Central memory CD4-positive, alpha-beta T cell (primary cell): ENCODE measurements around the gene FGFR2.
"Not testable (repeated sequence)": the region's sequence is repeated elsewhere in the genome, so short reads cannot be mapped to it uniquely, and the experiment has no call there.

Source experiments
- DNase-seq: peaks from one replicate; pipeline ENCODE4 v3.0.0; 2022

FGFR2 gene

GRCh38 chr10:121520526-121520925 lies 77.7 kb downstream of the FGFR2 start:
- not testable (repeated sequence) for DNase-seq

- no peak for DNase-seq
These were observed 78.2 kb downstream of the FGFR2 start for GRCh38 chr10:121519901-121520493.

- DNase-seq = no peak
These were observed 78.8 kb downstream of the FGFR2 start for GRCh38 chr10:121519411-121519810.

DNA sequence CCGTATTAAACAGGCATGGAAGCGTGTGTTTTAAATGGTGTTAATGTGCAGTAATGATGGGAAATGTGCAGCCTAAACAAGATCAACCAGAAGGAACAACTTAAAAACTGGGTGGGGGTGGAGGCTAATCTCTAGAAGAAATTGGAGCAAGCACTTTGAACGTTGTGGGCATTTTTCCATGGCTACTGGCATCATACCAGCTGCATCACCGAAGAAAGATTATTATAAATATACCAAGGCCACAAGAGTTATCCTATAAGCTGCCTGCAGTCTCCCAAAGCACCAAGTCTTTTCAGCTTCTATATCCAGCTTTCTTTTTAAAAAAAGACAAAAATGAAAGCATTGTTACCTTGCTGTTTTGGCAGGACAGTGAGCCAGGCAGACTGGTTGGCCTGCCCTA lies 79.9 kb downstream of the FGFR2 start:
- DNase-seq = no peak

DNA sequence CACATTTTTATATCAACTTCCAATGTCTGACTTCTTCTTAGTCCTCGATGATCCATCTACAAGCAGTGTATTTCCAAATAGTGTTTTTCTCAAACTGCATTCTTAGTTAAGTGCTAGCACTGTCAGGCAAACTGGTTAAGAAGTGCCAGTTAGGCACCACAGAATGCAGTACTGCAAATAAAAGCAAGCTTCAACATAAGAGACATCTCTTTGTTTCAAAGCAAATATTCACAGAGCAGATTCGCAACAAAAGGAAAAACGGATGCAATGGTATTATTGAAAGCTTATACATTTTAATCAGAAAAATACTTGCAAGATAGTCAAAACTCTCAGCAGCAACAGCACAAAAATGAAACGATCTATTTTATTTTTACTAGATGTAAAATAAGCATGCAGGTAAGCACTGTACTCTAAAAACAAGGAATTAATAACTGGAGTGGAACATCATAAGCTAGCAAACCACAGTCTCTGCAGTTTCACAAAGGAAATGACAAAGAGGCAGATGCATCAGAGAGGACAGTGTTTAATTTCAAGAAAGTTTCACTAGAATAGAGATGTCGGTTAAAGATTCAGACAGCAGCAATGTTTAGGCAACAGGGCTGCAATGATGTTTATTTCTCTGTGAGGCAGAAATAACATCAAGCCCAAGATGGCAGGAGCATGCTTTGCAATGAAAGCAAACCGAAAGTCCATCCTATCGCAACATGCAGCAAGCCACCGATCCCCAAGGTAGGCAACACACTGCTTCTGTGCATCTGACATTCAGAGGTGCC lies 82.0 kb downstream of the FGFR2 start:
- no peak for DNase-seq

GRCh38 chr10:121514141-121514865 lies 83.9 kb downstream of the FGFR2 start:
- DNase-seq = no peak

DNA sequence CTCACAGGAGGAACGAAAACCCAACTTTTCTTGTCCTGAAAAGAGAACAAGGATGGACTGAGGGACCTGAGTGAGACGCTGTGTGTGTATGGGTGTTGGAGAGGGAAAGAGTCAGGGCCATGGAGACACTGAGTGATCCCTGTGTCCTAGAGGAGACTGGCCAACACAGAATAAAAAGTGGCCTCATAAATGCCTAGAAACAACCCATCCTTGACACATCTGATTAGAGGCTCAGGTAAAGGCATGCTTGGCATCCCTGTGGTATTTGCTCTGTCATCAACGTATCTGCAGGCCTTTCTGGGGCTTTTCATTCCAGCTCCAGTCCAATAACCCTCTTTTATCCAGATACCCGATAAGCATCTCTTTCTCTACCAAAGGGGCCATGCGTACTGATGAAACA lies 86.3 kb downstream of the FGFR2 start:
- DNase-seq = no peak

DNA sequence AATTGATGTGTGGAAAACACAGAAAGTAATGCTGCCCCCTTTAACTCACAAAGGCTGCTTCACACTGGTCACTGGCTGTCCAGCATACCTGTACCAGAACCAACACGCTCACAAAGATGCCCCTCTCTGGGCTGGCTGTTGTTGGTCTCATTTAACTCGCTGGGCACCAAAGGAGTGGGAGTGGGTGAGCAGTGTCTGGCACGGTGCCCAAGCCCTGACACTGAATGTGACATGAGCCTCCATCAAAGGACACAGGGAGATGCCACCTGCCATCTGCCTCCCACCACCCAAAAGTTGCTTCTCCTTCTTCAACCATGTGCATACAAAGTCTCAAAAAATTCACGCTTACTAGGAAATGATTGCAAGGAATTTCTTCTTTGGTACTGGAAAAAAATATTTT lies 86.8 kb downstream of the FGFR2 start:
- no peak for DNase-seq

DNA sequence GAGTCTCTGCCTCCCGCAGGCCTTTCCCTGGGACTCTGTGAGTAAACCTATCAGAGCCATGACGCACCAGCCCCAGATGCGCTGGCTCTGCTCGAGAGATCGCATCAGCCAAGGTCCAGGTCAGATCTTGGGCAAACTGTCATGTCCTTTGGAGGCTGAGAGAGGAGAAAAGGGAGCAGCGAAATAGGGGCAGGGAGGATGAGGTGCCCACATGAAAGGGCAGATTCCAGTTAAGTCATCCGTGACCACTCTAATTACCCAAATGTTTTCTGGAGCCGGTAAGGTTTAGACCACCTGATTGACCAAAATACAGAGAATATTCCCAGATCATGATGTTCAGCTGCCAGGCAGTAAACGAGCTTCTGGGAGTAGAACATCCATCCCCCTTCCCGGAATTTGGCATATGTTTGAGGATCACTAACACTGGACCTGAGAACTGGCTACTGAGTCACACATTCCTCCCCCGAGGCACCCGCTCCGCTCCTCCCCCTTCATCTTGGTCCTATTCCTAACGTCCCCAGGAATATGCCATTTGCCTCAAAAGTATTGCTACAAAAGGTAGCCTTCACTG lies 88.0 kb downstream of the FGFR2 start:
- no peak for DNase-seq

- no peak for DNase-seq
These were observed 88.4 kb downstream of the FGFR2 start for GRCh38 chr10:121509796-121510195.

- DNase-seq = no peak
These were observed 89.1 kb downstream of the FGFR2 start for GRCh38 chr10:121509112-121509511.

DNA sequence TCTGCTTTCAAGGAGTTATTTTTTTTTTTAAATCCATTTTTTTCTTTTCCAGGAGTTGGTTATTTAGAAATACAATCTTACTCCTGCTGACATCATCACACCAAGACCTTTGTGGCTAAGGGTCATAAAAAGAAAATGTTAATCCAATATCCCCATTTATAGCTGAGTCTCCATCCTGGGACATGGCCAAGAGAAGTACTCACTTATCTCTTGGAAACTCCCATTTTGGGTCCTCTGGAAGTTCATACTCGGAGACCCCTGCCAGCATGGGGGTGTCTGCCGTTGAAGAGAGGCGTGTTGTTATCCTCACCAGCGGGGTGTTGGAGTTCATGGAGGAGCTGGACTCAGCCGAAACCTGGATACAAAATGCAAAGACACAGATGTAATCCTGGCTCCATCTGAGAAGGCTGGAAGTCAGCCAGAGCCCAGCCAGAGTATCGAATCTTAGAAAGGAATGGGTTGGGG lies 94.6 kb downstream of the FGFR2 start:
- no peak for DNase-seq

DNA sequence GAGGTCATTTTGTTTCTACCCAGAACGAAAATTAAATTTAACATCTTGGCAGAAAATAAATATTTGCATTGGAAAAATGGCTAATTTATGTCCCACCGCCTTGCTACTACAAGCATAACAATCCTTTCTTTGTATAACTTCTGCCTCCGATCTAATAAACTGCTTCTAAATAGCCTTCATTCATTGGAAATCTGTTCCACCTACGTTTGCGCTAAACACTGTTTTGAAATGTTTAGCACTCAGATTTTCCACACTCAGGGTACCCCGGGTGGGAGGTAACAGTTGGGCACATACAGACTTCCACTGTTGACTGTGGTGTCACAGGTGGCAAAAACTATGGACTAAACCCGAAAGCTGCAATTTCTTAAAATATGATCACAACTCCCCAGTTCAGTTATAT lies 96.4 kb downstream of the FGFR2 start:
- no peak for DNase-seq

- no peak for DNase-seq
These were observed 97.4 kb downstream of the FGFR2 start for GRCh38 chr10:121500701-121501332.

GRCh38 chr10:121497513-121498470 lies 100.5 kb downstream of the FGFR2 start:
- DNase-seq = no peak

DNA sequence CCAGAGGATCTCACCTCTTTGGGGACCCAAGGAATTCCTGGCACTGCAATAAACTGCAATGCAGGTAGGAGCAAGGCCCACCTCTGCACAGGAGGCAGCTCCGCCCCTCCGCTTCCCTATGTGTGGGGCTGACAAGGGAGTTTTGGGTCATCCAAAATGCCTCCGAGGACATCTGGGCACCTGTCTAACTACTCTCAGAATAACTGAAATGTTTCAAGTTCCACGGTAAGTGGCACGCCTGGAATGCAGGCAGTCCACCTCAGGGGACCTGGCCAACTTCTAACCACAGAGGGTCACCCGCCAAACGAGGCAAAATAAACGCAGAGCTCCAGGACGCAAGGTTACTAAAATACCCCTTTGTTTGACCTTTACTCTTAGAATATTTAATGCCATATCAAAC lies 102.5 kb downstream of the FGFR2 start:
- DNase-seq = no peak

- no peak for DNase-seq
These were observed 103.9 kb downstream of the FGFR2 start for GRCh38 chr10:121494296-121494695.

GRCh38 chr10:121493521-121493920 lies 104.7 kb downstream of the FGFR2 start:
- DNase-seq = no peak

GRCh38 chr10:121490871-121491519 lies 107.2 kb downstream of the FGFR2 start:
- DNase-seq = no peak

DNA sequence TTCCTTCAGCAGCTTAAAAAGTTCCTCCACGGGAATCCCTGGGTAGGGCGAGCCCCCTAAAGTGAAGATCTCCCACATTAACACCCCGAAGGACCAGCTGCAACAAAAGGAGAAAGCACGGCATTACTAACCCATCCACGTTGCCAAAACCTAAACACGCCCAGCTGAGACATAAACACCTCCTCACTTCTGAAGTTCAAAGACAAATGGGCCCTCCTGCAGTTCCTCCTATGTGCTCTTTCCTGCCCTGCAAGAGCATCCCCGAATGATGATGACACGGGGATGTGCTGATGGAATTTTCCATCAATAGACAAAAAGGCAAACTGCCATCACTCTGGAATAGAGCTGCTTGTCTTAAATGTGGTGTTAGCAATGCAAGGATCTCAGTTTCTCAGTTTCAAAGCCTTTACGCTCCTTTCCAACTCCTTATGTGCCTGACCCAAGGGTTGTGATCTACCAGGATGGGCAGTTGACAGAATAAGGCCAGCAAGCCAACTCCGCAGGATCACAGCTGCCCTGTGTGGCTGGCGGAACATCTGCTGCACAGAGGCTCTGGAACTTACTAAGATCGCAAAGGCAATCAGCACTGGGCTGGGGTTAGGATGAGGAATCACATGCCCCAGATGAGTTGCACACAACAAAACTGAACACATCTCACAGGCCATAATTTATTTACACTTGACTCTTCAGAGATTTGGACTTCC lies 112.7 kb downstream of the FGFR2 start:
- DNase-seq = no peak

- DNase-seq = no peak
These were observed 113.4 kb downstream of the FGFR2 start for GRCh38 chr10:121484816-121485215.
